Lower leg skin (tissue), 4 donors: ENCODE measurements around the gene HCN2. TPM values are rescaled to one million over a fixed set of nuclear protein-coding genes. Genes with fewer than 3 reads are reported as not detected.
"Not testable (repeated sequence)": the region's sequence is repeated elsewhere in the genome, so short reads cannot be mapped to it uniquely, and the experiment has no call there.

ENCODE experiments used
- DNase-seq, 2 donors: peaks; one replicate each; pipeline ENCODE4 v3.0.0-alpha.2; 2019; ENCODE audit warnings: low spot score in 2 of 2
- H3K4me3 ChIP-seq: fragments of 200-600 bp; sonication (generic); 2 replicates; pipeline ENCODE4 v1.5.1; 2017; ENCODE audit warnings: mild to moderate bottlenecking, low read depth; ENCODE audit not compliant: poor library complexity, severe bottlenecking
- POLR2A ChIP-seq, 2 donors: fragments of 450-650 bp; IDR thresholded peaks; one replicate each; pipeline ENCODE4 v1.6.1; 2016 to 2017; ENCODE audit warnings: antibody characterized with exemption in 2 of 2, mild to moderate bottlenecking in 1 of 2, moderate library complexity in 1 of 2
- WGBS, 2 donors: methylation state at CpG; one replicate each; pipeline ENCODE4 v1.1.5; 2018; 5-methylcytosine and 5-hydroxymethylcytosine counted together
- intact Hi-C: fragments of 100-400 bp; cut with DNase I; formaldehyde crosslinking; loops from one replicate; pipeline ENCODE4 v1.15.0; 2023; ENCODE audit warnings: low total_unique reads
- total RNA-seq, 4 donors: library from RNA; depleted of rRNA; stranded (reverse); fragments of >200 nt; gene quantifications; one replicate each; pipeline ENCODE4 v1.1.0, GENCODE V29; 2016
- TF ChIP-seq, protein P1 (sequence below), 3 donors: fragments of 450-650 bp; IDR thresholded peaks; one replicate each; pipeline ENCODE4 v1.5.1; 2016; ENCODE audit warnings: antibody characterized with exemption in 3 of 3, mild to moderate bottlenecking in 3 of 3, moderate library complexity in 2 of 3

The HCN2 gene
- total RNA-seq, 4 donors from 2014 or later = 0.21 to 1.7 (median 1.1) TPM

DNA sequence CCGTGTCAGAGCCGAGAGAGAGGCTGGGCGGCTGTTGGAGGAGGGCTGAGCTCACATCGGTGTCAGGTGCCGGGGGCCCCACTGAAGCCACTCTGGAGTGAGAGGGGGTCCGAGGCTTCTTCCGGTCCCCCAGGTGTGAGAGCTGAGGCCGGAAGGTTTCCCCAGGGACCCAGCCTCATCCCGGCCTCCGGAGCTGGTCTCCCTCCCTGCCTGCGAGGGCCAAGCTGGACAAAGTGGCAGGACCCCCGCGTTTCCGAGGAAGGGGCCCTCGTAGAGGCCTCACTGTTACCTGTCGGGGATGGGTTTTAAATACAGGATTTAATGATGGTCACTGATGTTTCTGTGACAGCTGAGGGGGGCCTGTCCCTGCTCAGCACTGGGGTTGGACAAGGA is 6.6 kb downstream of the HCN2 start:
- intact Hi-C loops = no loop called here
- no peak for DNase-seq

DNA sequence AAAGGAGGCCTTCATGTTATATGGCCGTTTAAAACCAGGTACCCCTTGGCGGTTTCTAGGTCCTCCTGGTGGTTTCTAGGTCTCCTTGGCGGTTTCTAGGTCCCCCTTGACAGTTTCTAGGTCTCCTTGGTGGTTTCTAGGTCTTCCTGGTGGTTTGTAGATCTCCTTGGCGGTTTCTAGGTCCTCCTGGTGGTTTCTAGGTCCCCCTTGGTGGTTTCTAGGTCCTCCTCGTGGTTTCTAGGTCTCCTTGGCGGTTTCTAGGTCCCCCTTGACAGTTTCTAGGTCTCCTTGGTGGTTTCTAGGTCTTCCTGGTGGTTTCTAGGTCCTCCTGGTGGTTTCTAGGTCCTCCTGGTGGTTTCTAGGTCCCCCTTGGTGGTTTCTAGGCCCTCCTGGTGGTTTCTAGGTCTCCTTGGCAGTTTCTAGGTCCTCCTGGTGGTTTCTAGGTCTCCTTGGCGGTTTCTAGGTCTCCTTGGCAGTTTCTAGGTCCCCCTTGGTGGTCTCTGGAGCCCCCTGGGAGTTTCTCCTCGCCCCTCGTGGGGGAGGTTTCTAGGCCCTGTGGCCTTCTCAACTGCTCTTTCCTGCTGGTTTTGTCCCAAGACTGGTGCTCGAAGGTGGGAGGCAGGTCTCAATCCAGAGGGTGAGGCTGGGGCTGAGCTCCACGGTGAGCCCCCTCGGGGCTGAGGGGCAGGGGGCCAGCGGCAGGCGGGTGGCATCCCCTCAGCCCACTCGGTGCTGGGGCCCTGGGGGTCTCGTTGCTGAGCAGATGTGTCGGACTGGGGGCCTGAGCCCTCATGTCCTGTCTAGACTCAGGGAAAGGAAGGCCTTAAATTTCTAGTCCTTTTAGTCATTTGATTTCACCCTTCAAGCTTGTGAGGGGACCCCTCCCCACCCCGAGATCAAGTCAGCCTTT is 8.0 kb downstream of the HCN2 start:
- intact Hi-C loops = no loop called here
- DNase-seq = no peak
- WGBS, 2 donors = 73 to 83% methylated on average over 18 of the region's 18 CpGs
- no peak for TF ChIP-seq POLR2A (IDR thresholded peaks at IDR 0.05)
- TF ChIP-seq, protein P1, sequence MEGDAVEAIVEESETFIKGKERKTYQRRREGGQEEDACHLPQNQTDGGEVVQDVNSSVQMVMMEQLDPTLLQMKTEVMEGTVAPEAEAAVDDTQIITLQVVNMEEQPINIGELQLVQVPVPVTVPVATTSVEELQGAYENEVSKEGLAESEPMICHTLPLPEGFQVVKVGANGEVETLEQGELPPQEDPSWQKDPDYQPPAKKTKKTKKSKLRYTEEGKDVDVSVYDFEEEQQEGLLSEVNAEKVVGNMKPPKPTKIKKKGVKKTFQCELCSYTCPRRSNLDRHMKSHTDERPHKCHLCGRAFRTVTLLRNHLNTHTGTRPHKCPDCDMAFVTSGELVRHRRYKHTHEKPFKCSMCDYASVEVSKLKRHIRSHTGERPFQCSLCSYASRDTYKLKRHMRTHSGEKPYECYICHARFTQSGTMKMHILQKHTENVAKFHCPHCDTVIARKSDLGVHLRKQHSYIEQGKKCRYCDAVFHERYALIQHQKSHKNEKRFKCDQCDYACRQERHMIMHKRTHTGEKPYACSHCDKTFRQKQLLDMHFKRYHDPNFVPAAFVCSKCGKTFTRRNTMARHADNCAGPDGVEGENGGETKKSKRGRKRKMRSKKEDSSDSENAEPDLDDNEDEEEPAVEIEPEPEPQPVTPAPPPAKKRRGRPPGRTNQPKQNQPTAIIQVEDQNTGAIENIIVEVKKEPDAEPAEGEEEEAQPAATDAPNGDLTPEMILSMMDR (IDR thresholded peaks at IDR 0.05) = no peak
- no peak overlapping the region for H3K4me3 ChIP-seq

More for the DNA sequence above, 6.6 kb downstream of the HCN2 start:
- WGBS, 2 donors = 83 to 86% methylated on average over 16 of the region's 16 CpGs
- TF ChIP-seq, protein P1 (IDR thresholded peaks at IDR 0.05) = no peak
- no peak for TF ChIP-seq POLR2A (IDR thresholded peaks at IDR 0.05)
- no peak overlapping the region for H3K4me3 ChIP-seq

DNA sequence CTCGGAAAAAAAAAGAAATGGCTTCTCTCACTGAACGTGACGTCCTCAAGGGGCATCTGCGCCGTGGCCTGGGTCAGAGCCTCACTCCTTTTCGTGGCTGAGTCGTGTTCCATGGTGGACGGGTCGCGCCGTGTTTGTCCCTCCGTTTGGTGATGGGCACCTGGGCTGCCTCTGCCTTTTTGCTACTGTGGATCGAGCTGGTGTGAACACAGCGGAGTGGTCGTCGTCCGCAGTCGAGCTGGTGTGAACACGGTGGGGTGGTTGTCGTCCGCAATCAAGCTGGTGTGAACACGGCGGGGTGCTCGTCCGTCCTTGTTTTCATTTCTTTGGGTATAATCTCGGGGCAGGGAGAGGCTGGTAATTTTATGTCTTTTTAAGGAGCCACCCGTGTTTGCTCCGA is 11.6 kb downstream of the HCN2 start:
- WGBS, 2 donors = 88 to 93% methylated on average over 28 of the region's 28 CpGs
- intact Hi-C loops = no loop called here
- TF ChIP-seq POLR2A (IDR thresholded peaks at IDR 0.05) = no peak
- TF ChIP-seq, protein P1 (IDR thresholded peaks at IDR 0.05) = no peak
- H3K4me3 ChIP-seq = no peak overlapping the region
- no peak for DNase-seq

DNA sequence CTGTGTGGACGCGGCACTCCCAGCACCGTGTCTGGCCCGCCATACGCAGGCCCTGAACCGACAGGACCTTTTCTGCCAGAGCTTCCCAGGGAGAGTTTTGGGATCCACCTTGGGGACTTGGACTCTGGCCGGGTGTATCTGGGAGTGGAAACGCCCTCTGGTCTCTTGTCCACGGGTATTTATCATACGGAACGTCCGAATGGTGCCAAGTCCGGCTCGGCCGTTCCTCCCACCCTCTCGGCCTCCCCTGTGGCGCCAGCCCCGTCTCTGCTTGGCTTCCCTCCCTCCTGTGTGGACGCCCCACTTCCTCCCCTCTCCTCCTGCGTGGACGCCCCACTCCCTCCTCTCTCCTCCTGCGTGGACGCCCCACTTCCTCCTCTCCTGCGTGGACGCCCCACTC is 12.1 kb downstream of the HCN2 start:
- intact Hi-C loops = no loop called here
- no peak for DNase-seq
- 82 to 91% methylated on average over 25 of the region's 25 CpGs for WGBS, 2 donors
- TF ChIP-seq, protein P1 (IDR thresholded peaks at IDR 0.05) = no peak
- no peak for TF ChIP-seq POLR2A (IDR thresholded peaks at IDR 0.05)
- no peak overlapping the region for H3K4me3 ChIP-seq

DNA sequence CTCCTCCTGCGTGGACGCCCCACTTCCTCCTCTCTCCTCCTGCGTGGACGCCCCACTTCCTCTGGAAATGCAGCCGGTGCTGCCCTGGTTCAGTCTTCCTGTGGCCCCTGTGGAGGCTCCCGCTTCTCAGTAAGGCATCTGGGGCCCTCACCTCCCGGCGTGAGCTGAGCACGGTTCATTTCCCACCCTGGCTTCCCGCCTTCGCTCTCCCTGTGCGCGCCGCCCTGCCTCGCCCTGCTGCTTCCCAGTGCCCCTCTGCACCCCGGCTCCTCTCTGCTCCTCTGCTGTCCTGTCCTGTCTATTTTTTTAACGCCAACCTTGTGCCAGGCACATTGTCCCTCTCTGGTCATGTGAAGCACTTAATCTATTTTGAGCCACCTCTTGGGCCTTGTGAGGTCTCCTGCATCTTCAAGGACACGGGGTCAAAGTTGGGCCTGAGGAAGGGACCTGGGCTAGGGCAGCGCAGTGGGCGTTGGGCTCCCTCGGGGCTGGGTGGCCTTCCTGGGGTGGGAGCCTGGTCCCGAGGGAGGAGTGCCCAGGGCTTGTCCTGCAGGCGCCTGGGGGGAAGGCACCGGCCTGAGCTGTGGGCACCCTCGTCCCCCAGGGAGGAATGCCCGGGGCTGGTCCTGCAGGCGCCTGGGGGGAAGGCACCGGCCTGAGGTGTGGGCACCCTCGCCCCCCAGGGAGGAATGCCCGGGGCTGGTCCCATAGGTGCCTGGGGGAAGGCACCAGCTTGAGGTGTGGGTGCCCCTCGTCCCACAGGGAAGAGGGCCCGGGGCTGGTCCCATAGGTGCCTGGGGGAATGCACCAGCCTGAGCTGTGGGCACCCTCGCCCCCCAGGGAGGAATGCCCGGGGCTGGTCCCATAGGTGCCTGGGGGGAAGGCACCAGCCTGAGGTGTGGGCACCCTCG is 13.0 kb downstream of the HCN2 start:
- no peak overlapping the region for H3K4me3 ChIP-seq
- DNase-seq = no peak
- intact Hi-C loops = no loop called here
- 84 to 85% methylated on average over 27 to 34 of the region's 35 CpGs for WGBS, 2 donors
- no peak for TF ChIP-seq POLR2A (IDR thresholded peaks at IDR 0.05)
- TF ChIP-seq, protein P1 (IDR thresholded peaks at IDR 0.05) = no peak

DNA sequence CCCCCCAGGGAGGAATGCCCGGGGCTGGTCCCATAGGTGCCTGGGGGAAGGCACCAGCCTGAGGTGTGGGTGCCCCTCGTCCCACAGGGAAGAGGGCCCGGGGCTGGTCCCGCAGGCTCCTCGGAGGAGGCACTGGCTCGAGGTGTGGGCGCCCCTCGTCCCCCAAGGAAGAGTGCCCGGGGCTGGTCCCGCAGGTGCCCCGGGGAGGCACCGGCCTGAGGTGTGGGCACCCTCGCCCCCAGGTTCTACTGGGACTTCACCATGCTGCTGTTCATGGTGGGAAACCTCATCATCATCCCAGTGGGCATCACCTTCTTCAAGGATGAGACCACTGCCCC is 13.6 kb downstream of the HCN2 start:
- DNase-seq, H3K4me3 ChIP-seq, intact Hi-C loops: not testable (repeated sequence)
- WGBS, 2 donors = 85 to 86% methylated on average over 13 of the region's 13 CpGs

DNA sequence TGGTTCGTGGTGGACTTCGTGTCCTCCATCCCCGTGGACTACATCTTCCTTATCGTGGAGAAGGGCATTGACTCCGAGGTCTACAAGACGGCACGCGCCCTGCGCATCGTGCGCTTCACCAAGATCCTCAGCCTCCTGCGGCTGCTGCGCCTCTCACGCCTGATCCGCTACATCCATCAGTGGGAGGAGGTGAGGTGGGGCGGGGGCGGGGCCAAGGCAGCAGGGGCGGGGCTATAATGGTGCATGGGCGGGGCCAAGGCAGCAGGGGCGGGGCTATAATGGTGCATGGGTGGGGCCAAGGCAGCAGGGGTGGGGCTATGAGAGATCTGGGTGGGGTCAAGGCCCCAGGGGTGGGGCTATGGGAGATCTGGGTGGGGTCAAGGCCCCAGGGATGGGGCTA is 14.1 kb downstream of the HCN2 start:
- DNase-seq, H3K4me3 ChIP-seq, intact Hi-C loops: not testable (repeated sequence)
- WGBS, 2 donors = 92 to 93% methylated on average over 18 to 20 of the region's 20 CpGs
